AML-193 (cell line): Measurements from ENCODE around the gene SRGAP3.

Source experiments
- DNase-seq, 2 experiments: peaks; one replicate each; lab custom pipeline; 2025; lab: John Stamatoyannopoulos, UW

The SRGAP3 gene

GRCh38 chr3:9146367-9147071 is 102.9 kb downstream of the SRGAP3 start:
- DNase-seq = no peak

GRCh38 chr3:9143184-9143583 is 106.3 kb downstream of the SRGAP3 start:
- no peak for DNase-seq

- DNase-seq = no peak
Observed at GRCh38 chr3:9142362-9142761, 107.1 kb downstream of the SRGAP3 start.

GRCh38 chr3:9141928-9142289 is 107.5 kb downstream of the SRGAP3 start:
- DNase-seq = no peak

GRCh38 chr3:9139366-9139765 is 110.1 kb downstream of the SRGAP3 start:
- DNase-seq = no peak

GRCh38 chr3:9137676-9138075 is 111.8 kb downstream of the SRGAP3 start:
- no peak for DNase-seq

- no peak for DNase-seq
Observed at GRCh38 chr3:9136746-9137465, 112.5 kb downstream of the SRGAP3 start.

GRCh38 chr3:9135930-9136525 is 113.4 kb downstream of the SRGAP3 start:
- DNase-seq = no peak

GRCh38 chr3:9135526-9135925 is 113.9 kb downstream of the SRGAP3 start:
- DNase-seq = no peak

GRCh38 chr3:9133656-9134055 is 115.8 kb downstream of the SRGAP3 start:
- no peak for DNase-seq

GRCh38 chr3:9130345-9131305 is 118.8 kb downstream of the SRGAP3 start:
- peak; percentile 6 to 16 for DNase-seq

- DNase-seq = no peak
Observed at GRCh38 chr3:9129365-9129764, 120.1 kb downstream of the SRGAP3 start.

GRCh38 chr3:9125278-9125951 is 124.0 kb downstream of the SRGAP3 start:
- no peak for DNase-seq

- DNase-seq = no peak
Observed at GRCh38 chr3:9124730-9125129, 124.7 kb downstream of the SRGAP3 start.

GRCh38 chr3:9123840-9124239 is 125.6 kb downstream of the SRGAP3 start:
- DNase-seq = no peak

GRCh38 chr3:9122732-9123364 is 126.6 kb downstream of the SRGAP3 start:
- no peak for DNase-seq

- DNase-seq = no peak
Observed at GRCh38 chr3:9121366-9122001, 128.0 kb downstream of the SRGAP3 start.

GRCh38 chr3:9119331-9119730 is 130.1 kb downstream of the SRGAP3 start:
- DNase-seq = no peak

- DNase-seq = no peak
Observed at GRCh38 chr3:9118222-9118621, 131.2 kb downstream of the SRGAP3 start.

- DNase-seq = no peak
Observed at GRCh38 chr3:9117220-9117619, 132.2 kb downstream of the SRGAP3 start.

GRCh38 chr3:9116336-9116735 is 133.1 kb downstream of the SRGAP3 start:
- no peak for DNase-seq
